ENCODE data around the gene ME2. TPM values are rescaled to one million over a fixed set of nuclear protein-coding genes. Genes with fewer than 3 reads are reported as not detected.
"Not testable (repeated sequence)": the region's sequence is repeated elsewhere in the genome, so short reads cannot be mapped to it uniquely, and the experiment has no call there.

The ME2 gene
- total RNA-seq, 1 donor from 2014 or later, result 54.5 TPM

GRCh38 chr18:50987261-50987660 is 108.3 kb downstream of the ME2 start:
- H3K9me3 ChIP-seq (replicated peaks), result no peaks in the 10 kb centered on the region
- no peak for TF ChIP-seq CTCF (IDR thresholded peaks at IDR 0.05; ENCODE audit: borderline replicate concordance)
- DNase-seq, result no peak
- H3K4me1 ChIP-seq, result peaks cover 17% of the 10 kb centered on the region
- H3K27me3 ChIP-seq (ENCODE audit: low read depth), result no peaks in the 10 kb centered on the region
- peaks cover 24% of the 10 kb centered on the region for H3K36me3 ChIP-seq
- intact Hi-C loops (cut with micrococcal nuclease), result no loop called here
- H3K27ac ChIP-seq (replicated peaks), result no peak overlapping the region
- no peak overlapping the region for H3K4me3 ChIP-seq

GRCh38 chr18:50989711-50990110 is 110.8 kb downstream of the ME2 start:
- H3K4me1 ChIP-seq, result peaks cover 26% of the 10 kb centered on the region
- H3K9me3 ChIP-seq (replicated peaks), result no peaks in the 10 kb centered on the region
- intact Hi-C loops (cut with micrococcal nuclease), result no loop called here
- H3K36me3 ChIP-seq, result peaks cover 15% of the 10 kb centered on the region
- no peak for DNase-seq
- H3K27me3 ChIP-seq (ENCODE audit: low read depth), result no peaks in the 10 kb centered on the region
- H3K27ac ChIP-seq (replicated peaks), result no peak overlapping the region
- no peak overlapping the region for H3K4me3 ChIP-seq
- TF ChIP-seq CTCF (IDR thresholded peaks at IDR 0.05; ENCODE audit: borderline replicate concordance), result no peak

GRCh38 chr18:50992351-50992762 is 113.4 kb downstream of the ME2 start:
- Histone ChIP-seq H3K9me3 (replicated peaks) (no peaks in the 10 kb centered on the region), H3K4me3 (no peak overlapping the region), H3K27me3 (ENCODE audit: low read depth) (no peaks in the 10 kb centered on the region), H3K4me1 (peaks cover 13% of the 10 kb centered on the region), H3K27ac (replicated peaks) (no peak overlapping the region), H3K36me3 (no peaks in the 10 kb centered on the region)
- TF ChIP-seq CTCF (IDR thresholded peaks at IDR 0.05; ENCODE audit: borderline replicate concordance), result no peak
- intact Hi-C loops (cut with micrococcal nuclease), result no loop called here
- DNase-seq, result no peak

GRCh38 chr18:50994031-50994430 is 115.1 kb downstream of the ME2 start:
- Histone ChIP-seq H3K4me1 (peaks cover 9% of the 10 kb centered on the region), H3K36me3 (no peaks in the 10 kb centered on the region), H3K4me3 (no peak overlapping the region), H3K27ac (replicated peaks) (no peak overlapping the region), H3K9me3 (replicated peaks) (peaks cover 3% of the 10 kb centered on the region), H3K27me3 (ENCODE audit: low read depth) (no peaks in the 10 kb centered on the region)
- intact Hi-C loops (cut with micrococcal nuclease), result no loop called here
- no peak for DNase-seq
- no peak for TF ChIP-seq CTCF (IDR thresholded peaks at IDR 0.05; ENCODE audit: borderline replicate concordance)

GRCh38 chr18:51003174-51003573 is 124.3 kb downstream of the ME2 start:
- intact Hi-C loops (cut with micrococcal nuclease); H3K27me3 ChIP-seq (ENCODE audit: low read depth); DNase-seq; H3K9me3 ChIP-seq (replicated peaks); H3K27ac ChIP-seq (replicated peaks); H3K36me3 ChIP-seq; H3K4me3 ChIP-seq: not testable (repeated sequence)
- peaks cover 20% of the 10 kb centered on the region for H3K4me1 ChIP-seq

Other genes with a start within 250 kb of the ME2 start
- gene MRO, start 59.1 kb upstream of the ME2 start, total RNA-seq, result 3.8 TPM
- gene ELAC1, start 88.9 kb downstream of the ME2 start, total RNA-seq, result 5.2 TPM
- 82.9 TPM for gene SMAD4, start 151.1 kb downstream of the ME2 start, total RNA-seq